Neural cell (in vitro differentiated cells): ENCODE data around the gene MYOM1. TPM values are rescaled to one million over a fixed set of nuclear protein-coding genes. Genes with fewer than 3 reads are reported as not detected.

Experiments used
- H2AFZ ChIP-seq: fragments of 200-600, 300-800 bp; sonication (generic), shearing (Covaris generic); 2 replicates; pipeline ENCODE4 v1.6.0; 2014; ENCODE audit warnings: low read depth, mild to moderate bottlenecking, antibody characterized with exemption, low read length, moderate library complexity
- H3F3A ChIP-seq: fragments of 200-600 bp; shearing (Covaris generic); 2 replicates; pipeline ENCODE4 v1.6.1; 2016; ENCODE audit warnings: mild to moderate bottlenecking, moderate library complexity, mixed read lengths, antibody characterized with exemption, low read length; ENCODE audit not compliant: insufficient read depth, poor library complexity, severe bottlenecking
- H3K27ac ChIP-seq: fragments of 200-600, 300-800 bp; sonication (generic), shearing (Covaris generic); 2 replicates; pipeline ENCODE4 v1.5.1; 2014; ENCODE audit warnings: mild to moderate bottlenecking, low read length, moderate library complexity
- H3K27me3 ChIP-seq: fragments of 300-800, 200-600 bp; sonication (generic), shearing (Covaris generic); 2 replicates; pipeline ENCODE4 v1.6.0; 2014; ENCODE audit warnings: mild to moderate bottlenecking, low read depth, low read length, moderate library complexity; ENCODE audit not compliant: insufficient read depth
- H3K36me3 ChIP-seq: fragments of 300-800, 200-600 bp; sonication (generic), shearing (Covaris generic); 2 replicates; pipeline ENCODE4 v1.5.1; 2014; ENCODE audit warnings: mild to moderate bottlenecking, antibody characterized with exemption, low read length, moderate library complexity; ENCODE audit not compliant: insufficient read depth
- H3K4me2 ChIP-seq: fragments of 300-800, 200-600 bp; sonication (generic), shearing (Covaris generic); 2 replicates; pipeline ENCODE4 v1.6.0; 2014; ENCODE audit warnings: mild to moderate bottlenecking, low read length
- H3K4me3 ChIP-seq: fragments of 300-800, 200-600 bp; sonication (generic), shearing (Covaris generic); 2 replicates; pipeline ENCODE4 v1.5.1; 2014; ENCODE audit warnings: mild to moderate bottlenecking, low read length, moderate library complexity
- H3K79me2 ChIP-seq: fragments of 200-600 bp; shearing (Covaris generic); replicated peaks from 2 replicates; pipeline ENCODE4 v1.6.0; 2014; ENCODE audit warnings: mild to moderate bottlenecking, low read length, moderate library complexity; ENCODE audit not compliant: insufficient read depth
- H3K9ac ChIP-seq: fragments of 300-800, 200-600 bp; sonication (generic), shearing (Covaris generic); 2 replicates; pipeline ENCODE4 v1.6.1; 2016; ENCODE audit warnings: mild to moderate bottlenecking, low read length, mixed read lengths
- H3K9me2 ChIP-seq: fragments of 200-600 bp; shearing (Covaris generic); 2 replicates; pipeline ENCODE4 v1.6.1; 2016; ENCODE audit warnings: mild to moderate bottlenecking, low read length, mixed read lengths; ENCODE audit not compliant: insufficient read depth
- H3K9me3 ChIP-seq: fragments of 200-600, 300-800 bp; sonication (generic), shearing (Covaris generic); 2 replicates; pipeline ENCODE4 v1.6.1; 2016; ENCODE audit warnings: mild to moderate bottlenecking, mixed run types, low read length, moderate library complexity, mixed read lengths
- H4K20me1 ChIP-seq: fragments of 200-600 bp; shearing (Covaris generic); 2 replicates; pipeline ENCODE4 v1.6.1; 2016; ENCODE audit warnings: mild to moderate bottlenecking, mixed run types; ENCODE audit not compliant: insufficient read depth
- CTCF ChIP-seq: fragments of 450-650 bp; IDR thresholded peaks from 2 replicates; pipeline ENCODE4 v1.5.1; 2014; ENCODE audit warnings: antibody characterized with exemption, mild to moderate bottlenecking, moderate library complexity; ENCODE audit not compliant: poor library complexity, severe bottlenecking
- EP300 ChIP-seq: fragments of 450-650 bp; conservative IDR thresholded peaks from 2 replicates; pipeline ENCODE4 v1.6.1; 2014; ENCODE audit warnings: antibody characterized with exemption, mild to moderate bottlenecking, moderate library complexity; ENCODE audit not compliant: poor library complexity, severe bottlenecking
- EZH2 ChIP-seq: fragments of 200-600, 300-800 bp; shearing (Covaris generic), sonication (generic); IDR thresholded peaks from 2 replicates; pipeline ENCODE4 v1.6.1; 2014; ENCODE audit warnings: antibody characterized with exemption, low read length, borderline replicate concordance, mild to moderate bottlenecking; ENCODE audit not compliant: insufficient read depth, poor library complexity, severe bottlenecking
- MXI1 ChIP-seq: fragments of 450-650 bp; conservative IDR thresholded peaks from 2 replicates; pipeline ENCODE4 v1.6.1; 2014; ENCODE audit warnings: antibody characterized with exemption, mild to moderate bottlenecking; ENCODE audit not compliant: poor library complexity, severe bottlenecking
- POLR2AphosphoS5 ChIP-seq: IDR thresholded peaks from 2 replicates; pipeline ENCODE4 v1.6.1; 2012
- RAD21 ChIP-seq: fragments of 450-650 bp; conservative IDR thresholded peaks from 2 replicates; pipeline ENCODE4 v1.6.1; 2014; ENCODE audit warnings: antibody characterized with exemption, mild to moderate bottlenecking, moderate library complexity
- REST ChIP-seq: IDR thresholded peaks from 2 replicates; pipeline ENCODE4 v1.6.1; 2012; ENCODE audit warnings: borderline replicate concordance
- SMC3 ChIP-seq: fragments of 450-650 bp; conservative IDR thresholded peaks from 2 replicates; pipeline ENCODE4 v1.6.1; 2014; ENCODE audit warnings: antibody characterized with exemption, mild to moderate bottlenecking, moderate library complexity; ENCODE audit not compliant: poor library complexity
- TAF1 ChIP-seq: IDR thresholded peaks from 2 replicates; pipeline ENCODE4 v1.6.1; 2012; ENCODE audit warnings: low read depth
- polyA minus RNA-seq: library from RNA; depleted of rRNA, polyadenylated mRNA; stranded (reverse); fragments of >200 nt; gene quantifications from 2 replicates; pipeline ENCODE4 v1.2.3, GENCODE V29; 2014
- polyA plus RNA-seq: library from polyadenylated mRNA; depleted of rRNA; stranded (reverse); fragments of >200 nt; gene quantifications from 2 replicates; pipeline ENCODE4 v1.2.3, GENCODE V29; 2014

The MYOM1 gene
- polyA plus RNA-seq (0.40 and 1.7 TPM in 2 replicates), polyA minus RNA-seq (1.9 and 2.0 TPM in 2 replicates)

GRCh38 chr18:3219631-3220335, at the start of gene MYOM1:
MYOM1 (minus strand) TSS chr18:3219968; CDS start chr18:3215223, 4,745 bp downstream.
- no peak within 1 kb of the TSS for H2AFZ ChIP-seq
- H3K27ac ChIP-seq, result no peak within 1 kb of the TSS
- no peaks in the 10 kb centered on the region for H3K27me3 ChIP-seq
- H3K36me3 ChIP-seq, result no peaks in the 10 kb centered on the region
- no peak within 1 kb of the TSS for H3K4me3 ChIP-seq
- no peak within 1 kb of the TSS for H3K4me2 ChIP-seq
- no peaks in the 10 kb centered on the region for H3K79me2 ChIP-seq
- H4K20me1 ChIP-seq, result no peaks in the 10 kb centered on the region
- no peaks in the 10 kb centered on the region for H3K9me2 ChIP-seq
- TF ChIP-seq POLR2AphosphoS5 (no peak), REST (no peak), MXI1 (no peak), RAD21 (no peak), EP300 (no peak), SMC3 (no peak), EZH2 (no peak), TAF1 (no peak), CTCF (no peak)
- no peak within 1 kb of the TSS for H3K9ac ChIP-seq
- H3K9me3 ChIP-seq, result no peaks in the 10 kb centered on the region
- no peaks in the 10 kb centered on the region for H3F3A ChIP-seq

DNA sequence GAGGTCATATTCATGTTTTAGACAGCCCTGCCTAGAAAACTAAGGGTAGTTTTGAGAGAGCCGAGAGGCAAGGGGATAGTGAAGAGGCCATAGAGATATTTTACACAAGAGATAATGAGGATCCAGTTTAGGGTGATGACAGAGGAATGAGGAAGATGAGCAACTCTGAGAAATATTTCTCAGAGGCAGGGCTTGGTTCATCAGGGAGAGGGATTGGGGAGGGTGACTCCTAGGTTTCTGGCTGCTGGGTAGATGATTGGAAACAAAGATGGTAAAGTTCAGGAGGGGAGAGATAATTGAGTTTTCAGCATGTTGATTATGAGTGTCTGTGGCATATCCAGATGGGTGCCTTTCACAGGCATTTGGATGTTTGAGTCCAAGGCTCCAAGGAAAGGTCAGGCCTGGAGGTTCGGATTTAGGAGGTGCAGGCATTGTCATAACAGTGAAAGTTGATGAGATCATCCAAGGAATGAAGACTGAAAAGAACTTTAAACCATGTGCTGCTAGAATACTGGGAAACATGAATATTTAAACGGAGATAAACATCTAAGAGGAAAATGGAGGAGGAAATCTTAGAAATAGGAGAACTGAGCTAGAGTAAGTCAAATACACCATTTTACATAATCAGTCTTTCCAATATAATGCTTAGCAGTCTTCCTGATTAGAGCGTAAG, 49.6 kb upstream of the MYOM1 start:
- Histone ChIP-seq H3K27me3 (no peaks in the 10 kb centered on the region), H3K9me2 (no peaks in the 10 kb centered on the region), H3K27ac (no peak overlapping the region), H3F3A (no peaks in the 10 kb centered on the region), H3K9me3 (no peaks in the 10 kb centered on the region), H3K4me2 (no peak overlapping the region), H4K20me1 (no peaks in the 10 kb centered on the region), H3K9ac (no peak overlapping the region), H3K79me2 (peaks cover 76% of the 10 kb centered on the region), H3K4me3 (no peak overlapping the region), H2AFZ (no peak overlapping the region), H3K36me3 (no peaks in the 10 kb centered on the region)
- TF ChIP-seq CTCF, result no peak
- TF ChIP-seq TAF1, result no peak
- TF ChIP-seq MXI1, result no peak
- no peak for TF ChIP-seq SMC3
- no peak for TF ChIP-seq POLR2AphosphoS5
- no peak for TF ChIP-seq REST
- no peak for TF ChIP-seq EP300
- no peak for TF ChIP-seq EZH2
- TF ChIP-seq RAD21, result no peak
